Neural progenitor cell (in vitro differentiated cells): ENCODE data around the gene GRIN2A.

ENCODE experiments used
- CTCF ChIP-seq: fragments of 200-600 bp; sonication (generic); IDR thresholded peaks from 2 replicates; pipeline ENCODE4 v1.5.1; 2017; ENCODE audit warnings: antibody characterized with exemption, mild to moderate bottlenecking
- EZH2 ChIP-seq: fragments of 200-600 bp; sonication (generic); IDR thresholded peaks from 2 replicates; pipeline ENCODE4 v1.6.1; 2017; ENCODE audit warnings: antibody characterized with exemption, mild to moderate bottlenecking, moderate library complexity

GRCh38 chr16:9895817-9896216, 286.4 kb downstream of the GRIN2A start:
- TF ChIP-seq CTCF (no peak), EZH2 (no peak)
